Pancreas (tissue), 10 donors: ENCODE measurements around the gene ZBTB6. TPM values are rescaled to one million over a fixed set of nuclear protein-coding genes. Genes with fewer than 3 reads are reported as not detected.

ENCODE experiments used
- ATAC-seq, 4 donors: fragments of 200-7000 bp; cut with Tn5 transposase; one replicate each; pipeline versions ENCODE4 v1.8.0 to v1.9.1; 2020; ENCODE audit warnings: mild to moderate bottlenecking in 4 of 4, moderate library complexity in 4 of 4
- DNase-seq, 6 donors: peaks; one replicate each; pipeline ENCODE4 v3.0.0-alpha.2; 2020
- FAIRE-seq: peaks from 2 replicates; lab custom pipeline; 2012; peaks lifted over from hg19 to GRCh38; lab: Jason Lieb, UNC
- H3K27ac ChIP-seq, 4 donors: fragments of 200-600 bp; sonication (generic); 1 replicate in 3 of 4; 2 replicates in 1 of 4; pipeline versions ENCODE4 v1.5.0 to v1.8.0; 2020
- H3K27me3 ChIP-seq, 4 donors: fragments of 200-600 bp; one replicate each; pipeline ENCODE4 v1.8.0; 2021
- H3K36me3 ChIP-seq, 3 donors: fragments of 200-600 bp; sonication (generic) in 1 of 3; one replicate each; pipeline versions ENCODE4 v1.5.0 to v1.8.0; 2020 to 2021
- H3K4me1 ChIP-seq, 3 donors: fragments of 200-600 bp; one replicate each; pipeline ENCODE4 v1.8.0; 2021
- H3K4me3 ChIP-seq, 4 donors: fragments of 200-600 bp; sonication (generic) in 2 of 4; one replicate each; pipeline versions ENCODE4 v1.5.0 to v1.8.0; 2020 to 2021
- H3K9me3 ChIP-seq, 4 donors: fragments of 200-600 bp; one replicate each; pipeline ENCODE4 v1.8.0; 2021
- CTCF ChIP-seq, 4 donors: fragments of 200-600 bp; sonication (generic) in 3 of 4; IDR thresholded peaks; one replicate each; pipeline versions ENCODE4 v1.5.0 to v1.8.0; 2021; ENCODE audit warnings: antibody characterized with exemption in 4 of 4
- WGBS, 2 donors: extraction: QIAGEN DNeasy Blood & Tissue Kit; methylation state at CpG; one replicate each; pipeline ENCODE4 v1.1.7; 2013; 5-methylcytosine and 5-hydroxymethylcytosine counted together
- intact Hi-C, 3 donors: fragments of 100-400 bp; cut with DNase I; formaldehyde crosslinking; loops; one replicate each; pipeline versions ENCODE4 v1.11.1 to v1.14.2; 2022
- polyA plus RNA-seq, 2 donors: library from polyadenylated mRNA; stranded (reverse); fragments of 200-250 nt; gene quantifications; one replicate each; pipeline ENCODE4 v1.2.3, GENCODE V29; 2013
- total RNA-seq, 6 donors: library from RNA; stranded (reverse); fragmentation: NEBNext Ultra II Directional in 4 of 6; extraction: Animal tissue kit (Norgen Biotek cat#: 25700) in 4 of 6; gene quantifications; one replicate each; pipeline versions ENCODE4 v1.2.1 to v1.2.4, GENCODE V29; 2021 to 2023
- donor health status: healthy with polysubstance abuse.
- donor health status: DM: no; HTN: no; CAD: no; lungs with moderate emphysema.
- donor health status: DM: no; HTN: no; CAD: no.
- donor health status: control.
- donor health status: control.
- donor health status: Bipolar disorder and iron deficiency.
- donor health status: DM: yes; HTN: yes; CAD: no.
- donor health status: DM: no; HTN: no; CAD: no.
- donor health status: DM: no; HTN: no; CAD: no.
- donor health status: DM: yes; HTN: yes; CAD: no.

ZBTB6 gene
- total and polyA plus RNA-seq, 8 donors = 0.87 to 5.3 (median 3.1) TPM

GRCh38 chr9:122930541-122931225, 17.6 kb upstream of the ZBTB6 start:
- 19 to 24% methylated on average over 10 of the region's 10 CpGs for WGBS, 2 donors
- no peaks in the 10 kb centered on the region for H3K36me3 ChIP-seq
- peaks cover 0 to 26% (median 22%) of the 10 kb centered on the region in 3 donors for H3K4me1 ChIP-seq
- no peaks in the 10 kb centered on the region for H3K27me3 ChIP-seq
- H3K27ac ChIP-seq = peak overlapping the region; percentile 31 to 70 (median 60)
- intact Hi-C loops = no loop called here
- H3K4me3 ChIP-seq = peak overlapping the region; percentile 72 to 96 (median 82)
- no peak for TF ChIP-seq CTCF (IDR thresholded peaks at IDR 0.05)
- peak in 2 of 4 donors; percentile 8 to 10 for ATAC-seq
- DNase-seq = no peak
- FAIRE-seq = no peak
- no peaks in the 10 kb centered on the region for H3K9me3 ChIP-seq

GRCh38 chr9:122929796-122930354, 16.8 kb upstream of the ZBTB6 start:
- no peak for ATAC-seq
- WGBS, 2 donors = 49 to 73% methylated on average over 1 of the region's 1 CpG
- Histone ChIP-seq H3K4me1 (peaks cover 0 to 26% (median 22%) of the 10 kb centered on the region in 3 donors), H3K27me3 (no peaks in the 10 kb centered on the region), H3K36me3 (no peaks in the 10 kb centered on the region), H3K4me3 (peak overlapping the region in 1 of 4 donors; percentile 79), H3K9me3 (no peaks in the 10 kb centered on the region), H3K27ac (no peak overlapping the region)
- DNase-seq = no peak
- FAIRE-seq = no peak
- TF ChIP-seq CTCF (IDR thresholded peaks at IDR 0.05) = no peak
- intact Hi-C loops = no loop called here

DNA sequence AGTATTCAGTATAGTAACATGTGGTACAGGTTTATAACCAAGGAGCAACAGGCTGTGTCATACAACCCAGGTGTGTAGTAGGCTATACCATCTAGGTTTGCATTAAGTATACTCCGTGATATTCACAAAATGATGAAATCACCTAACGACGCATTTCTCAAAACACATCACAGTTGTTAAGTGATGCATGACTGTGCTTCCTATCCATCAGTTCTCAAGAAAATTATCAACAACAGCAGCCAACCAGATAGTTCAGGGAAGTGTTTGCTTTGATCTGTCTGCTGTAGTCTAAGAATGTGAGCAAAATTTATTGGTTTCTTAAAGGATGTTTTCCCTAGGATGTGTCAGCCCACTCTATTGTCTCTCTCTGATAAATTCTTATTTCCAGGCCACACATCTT, 10.8 kb upstream of the ZBTB6 start:
- 80 to 94% methylated on average over 3 of the region's 3 CpGs for WGBS, 2 donors

GRCh38 chr9:122922713-122923112, 9.6 kb upstream of the ZBTB6 start:
- ATAC-seq = no peak
- Histone ChIP-seq H3K27ac (no peak overlapping the region), H3K36me3 (no peaks in the 10 kb centered on the region), H3K4me3 (no peak overlapping the region), H3K9me3 (no peaks in the 10 kb centered on the region), H3K27me3 (no peaks in the 10 kb centered on the region), H3K4me1 (no peaks in the 10 kb centered on the region)
- WGBS, 2 donors = 91 to 93% methylated on average over 8 of the region's 8 CpGs
- no peak for DNase-seq
- intact Hi-C loops = no loop called here
- TF ChIP-seq CTCF (IDR thresholded peaks at IDR 0.05) = no peak
- FAIRE-seq = no peak

More for the DNA sequence above, 10.8 kb upstream of the ZBTB6 start:
- no peaks in the 10 kb centered on the region for H3K27me3 ChIP-seq
- intact Hi-C loops = no loop called here
- no peak for TF ChIP-seq CTCF (IDR thresholded peaks at IDR 0.05)
- no peaks in the 10 kb centered on the region for H3K9me3 ChIP-seq
- H3K27ac ChIP-seq = no peak overlapping the region
- DNase-seq = no peak
- H3K36me3 ChIP-seq = no peaks in the 10 kb centered on the region
- no peaks in the 10 kb centered on the region for H3K4me1 ChIP-seq
- no peak for ATAC-seq
- no peak for FAIRE-seq
- H3K4me3 ChIP-seq = no peak overlapping the region

DNA sequence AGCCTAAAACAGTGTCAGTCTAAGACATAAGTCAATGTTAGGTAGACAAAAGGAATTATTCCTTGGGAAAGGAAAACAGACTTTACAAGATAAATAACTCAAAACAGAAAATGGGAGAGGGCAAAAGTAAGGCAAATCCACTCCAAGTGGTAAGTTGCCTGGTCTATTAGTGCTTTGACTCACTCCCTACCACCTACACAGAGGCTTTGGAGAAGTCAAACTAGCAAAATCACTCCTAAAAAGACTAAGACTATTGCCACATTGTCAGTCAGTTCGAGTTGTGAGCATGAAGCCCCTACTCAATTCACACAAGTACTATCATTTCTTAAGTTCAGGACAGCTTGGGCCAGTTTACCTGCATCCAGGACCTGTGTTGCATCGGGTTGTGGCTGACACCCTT, 5.2 kb upstream of the ZBTB6 start:
- 74 to 76% methylated on average over 2 of the region's 2 CpGs for WGBS, 2 donors
- FAIRE-seq (no peak), ATAC-seq (no peak), DNase-seq (no peak)
- Histone ChIP-seq H3K27me3 (no peaks in the 10 kb centered on the region), H3K4me3 (no peak overlapping the region), H3K36me3 (no peaks in the 10 kb centered on the region), H3K27ac (no peak overlapping the region), H3K4me1 (no peaks in the 10 kb centered on the region), H3K9me3 (no peaks in the 10 kb centered on the region)
- TF ChIP-seq CTCF (IDR thresholded peaks at IDR 0.05) = no peak
- intact Hi-C loops = no loop called here
